SH-SY5Y (cell line): ENCODE results near the gene GCC1.

ENCODE experiments used
- GATA2 ChIP-seq: IDR thresholded peaks from 2 replicates; pipeline ENCODE4 v1.6.1; 2011; ENCODE audit warnings: mild to moderate bottlenecking, low read depth, low read length
- GATA3 ChIP-seq: IDR thresholded peaks from 2 replicates; pipeline ENCODE4 v1.6.1; 2011; ENCODE audit warnings: low read depth, mild to moderate bottlenecking, low read length, moderate library complexity

GCC1 gene

GRCh38 chr7:127585044-127585953 lies at the start of gene GCC1:
Gene GCC1, minus strand, starts transcription at chr7:127585596. Its CDS starts 414 bp downstream, at chr7:127585182.
- TF ChIP-seq GATA2 = no peak
- no peak for TF ChIP-seq GATA3

GRCh38 chr7:127632276-127632910 lies 47.0 kb upstream of the GCC1 start:
- TF ChIP-seq GATA3 (no peak), GATA2 (no peak)

- TF ChIP-seq GATA2 (no peak), GATA3 (no peak)
These were observed 44.0 kb upstream of the GCC1 start for GRCh38 chr7:127629268-127629854.

GRCh38 chr7:127628445-127628844 lies 43.0 kb upstream of the GCC1 start:
- TF ChIP-seq GATA3 = no peak
- TF ChIP-seq GATA2 = no peak

- TF ChIP-seq GATA2 (no peak), GATA3 (no peak)
These were observed 39.9 kb upstream of the GCC1 start for GRCh38 chr7:127625331-127625730.

- TF ChIP-seq GATA2 = no peak
- no peak for TF ChIP-seq GATA3
These were observed 35.2 kb upstream of the GCC1 start for GRCh38 chr7:127620406-127621233.

- no peak for TF ChIP-seq GATA3
- no peak for TF ChIP-seq GATA2
These were observed 34.4 kb upstream of the GCC1 start for GRCh38 chr7:127619681-127620405.

- TF ChIP-seq GATA3 = no peak
- no peak for TF ChIP-seq GATA2
These were observed 33.4 kb upstream of the GCC1 start for GRCh38 chr7:127618775-127619174.

- TF ChIP-seq GATA2 (no peak), GATA3 (no peak)
These were observed 32.6 kb upstream of the GCC1 start, which contains the start of gene PAX4 for GRCh38 chr7:127618042-127618441. Gene PAX4, minus strand, starts transcription at chr7:127618142. Its CDS starts 2,214 bp downstream, at chr7:127615928.

- TF ChIP-seq GATA2 (no peak), GATA3 (no peak)
These were observed 31.3 kb upstream of the GCC1 start for GRCh38 chr7:127616724-127617123.

GRCh38 chr7:127612263-127612662 lies 26.9 kb upstream of the GCC1 start:
- TF ChIP-seq GATA3 (no peak), GATA2 (no peak)

GRCh38 chr7:127609297-127609696 lies 23.9 kb upstream of the GCC1 start:
- no peak for TF ChIP-seq GATA2

- no peak for TF ChIP-seq GATA2
- TF ChIP-seq GATA3 = no peak
These were observed 23.1 kb upstream of the GCC1 start for GRCh38 chr7:127608446-127608845.

- TF ChIP-seq GATA2 (no peak), GATA3 (no peak)
These were observed 15.5 kb upstream of the GCC1 start for GRCh38 chr7:127600885-127601284.
